ENCODE results near the gene H2BK1.

GRCh38 chr7:151181011-151181431 lies 29.3 kb downstream of the H2BK1 start:
- TF ChIP-seq CTCF (IDR thresholded peaks at IDR 0.05) (no peak), POLR2A (IDR thresholded peaks at IDR 0.05) (no peak)

All from heart left ventricle (tissue), 13 donors.